Retinal pigment epithelial cell (primary cell): ENCODE results near the gene GNAO1.

ENCODE experiments used
- DNase-seq: peaks from one replicate; pipeline ENCODE4 v3.0.0-alpha.2; 2010; ENCODE audit warnings: low read depth
- H3K4me3 ChIP-seq: 2 replicates; pipeline ENCODE4 v1.5.1; 2011; ENCODE audit warnings: mild to moderate bottlenecking, low read length, control low read depth, moderate library complexity
- CTCF ChIP-seq: conservative IDR thresholded peaks from 2 replicates; pipeline ENCODE4 v1.5.1; 2011; ENCODE audit warnings: low read depth, low read length, control low read depth, inconsistent platforms

The GNAO1 gene

DNA sequence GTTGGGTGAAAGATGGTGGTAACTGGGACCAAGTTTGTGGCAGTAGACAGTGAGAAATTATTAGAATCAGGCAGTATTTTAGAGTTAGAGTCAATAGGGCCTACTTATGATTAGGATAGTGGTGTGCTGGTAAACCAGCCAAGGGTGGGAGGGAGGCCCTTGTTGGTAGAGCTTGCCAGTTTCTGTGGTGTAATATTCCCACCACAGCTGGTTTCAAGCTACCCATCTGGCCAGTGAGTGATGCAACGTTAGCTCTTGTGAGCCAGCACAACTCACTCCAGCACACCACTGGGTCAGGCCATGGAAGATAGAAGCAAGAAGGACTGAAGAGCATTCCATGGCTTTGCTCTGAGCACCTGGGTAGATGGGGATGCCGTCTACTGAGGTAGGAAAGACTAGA lies 34.9 kb downstream of the GNAO1 start:
- TF ChIP-seq CTCF, result no peak
- H3K4me3 ChIP-seq, result no peak overlapping the region
- DNase-seq, result no peak

GRCh38 chr16:56226845-56227525 lies 35.7 kb downstream of the GNAO1 start:
- no peak for TF ChIP-seq CTCF
- DNase-seq, result no peak
- H3K4me3 ChIP-seq, result no peak overlapping the region

DNA sequence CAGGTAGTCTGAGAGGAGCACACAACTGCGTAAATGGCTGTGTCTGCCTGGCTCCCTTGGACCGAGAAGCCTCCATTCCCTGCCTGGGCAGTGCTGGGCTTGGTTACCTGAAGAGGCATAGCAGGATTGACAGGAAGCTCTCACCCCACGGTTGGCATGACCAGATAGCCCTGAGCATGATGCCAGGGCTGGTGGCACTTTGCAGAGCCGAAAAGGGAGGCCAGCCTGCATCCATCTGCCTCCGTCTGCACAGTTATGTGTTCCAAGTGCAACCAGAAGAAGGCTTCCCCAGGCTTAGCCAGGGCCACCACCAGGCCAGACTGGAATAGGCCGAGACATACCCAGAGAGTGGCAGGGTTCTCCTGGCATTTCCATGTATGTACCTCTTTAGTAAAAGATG lies 36.6 kb downstream of the GNAO1 start:
- TF ChIP-seq CTCF, result no peak
- H3K4me3 ChIP-seq, result no peak overlapping the region
- no peak for DNase-seq

- no peak for DNase-seq
- no peak overlapping the region for H3K4me3 ChIP-seq
- TF ChIP-seq CTCF, result no peak
Measured at GRCh38 chr16:56228476-56228875, 37.2 kb downstream of the GNAO1 start.

- no peak for DNase-seq
- TF ChIP-seq CTCF, result no peak
- H3K4me3 ChIP-seq, result no peak overlapping the region
Measured at GRCh38 chr16:56233795-56234566, 42.7 kb downstream of the GNAO1 start.

- H3K4me3 ChIP-seq, result no peak overlapping the region
- DNase-seq, result no peak
- TF ChIP-seq CTCF, result no peak
Measured at GRCh38 chr16:56234737-56235136, 43.4 kb downstream of the GNAO1 start.

- H3K4me3 ChIP-seq, result no peak overlapping the region
- TF ChIP-seq CTCF, result no peak
- DNase-seq, result no peak
Measured at GRCh38 chr16:56237451-56237930, 46.2 kb downstream of the GNAO1 start.
